GM12892 (cell line): ENCODE results near the gene TMIGD3.

Source experiments
- DNase-seq: peaks from one replicate; pipeline ENCODE4 v3.0.0; 2011; ENCODE audit not compliant: insufficient read length
- FAIRE-seq: peaks from 2 replicates; lab custom pipeline; 2011; peaks lifted over from hg19 to GRCh38; lab: Jason Lieb, UNC
- POLR2A ChIP-seq: IDR thresholded peaks from 2 replicates; pipeline ENCODE4 v1.6.1; 2011; ENCODE audit warnings: low read depth, low read length, control low read depth
- POLR2AphosphoS5 ChIP-seq: IDR thresholded peaks from 2 replicates; pipeline ENCODE4 v1.6.1; 2011; ENCODE audit warnings: low read depth, low read length, control low read depth
- TAF1 ChIP-seq: IDR thresholded peaks from 2 replicates; pipeline ENCODE4 v1.6.1; 2011; ENCODE audit warnings: low read depth, mild to moderate bottlenecking, control low read depth, low read length, borderline replicate concordance

TMIGD3 gene

GRCh38 chr1:111450185-111450584 is 53.2 kb downstream of the TMIGD3 start:
- no peak for FAIRE-seq
- TF ChIP-seq TAF1 (no peak), POLR2AphosphoS5 (no peak), POLR2A (no peak)

GRCh38 chr1:111449703-111450017 is 53.8 kb downstream of the TMIGD3 start:
- DNase-seq = no peak
- TF ChIP-seq POLR2A (no peak), TAF1 (no peak), POLR2AphosphoS5 (no peak)
- FAIRE-seq = no peak

More at GRCh38 chr1:111450185-111450584, 53.2 kb downstream of the TMIGD3 start:
- no peak for DNase-seq

DNA sequence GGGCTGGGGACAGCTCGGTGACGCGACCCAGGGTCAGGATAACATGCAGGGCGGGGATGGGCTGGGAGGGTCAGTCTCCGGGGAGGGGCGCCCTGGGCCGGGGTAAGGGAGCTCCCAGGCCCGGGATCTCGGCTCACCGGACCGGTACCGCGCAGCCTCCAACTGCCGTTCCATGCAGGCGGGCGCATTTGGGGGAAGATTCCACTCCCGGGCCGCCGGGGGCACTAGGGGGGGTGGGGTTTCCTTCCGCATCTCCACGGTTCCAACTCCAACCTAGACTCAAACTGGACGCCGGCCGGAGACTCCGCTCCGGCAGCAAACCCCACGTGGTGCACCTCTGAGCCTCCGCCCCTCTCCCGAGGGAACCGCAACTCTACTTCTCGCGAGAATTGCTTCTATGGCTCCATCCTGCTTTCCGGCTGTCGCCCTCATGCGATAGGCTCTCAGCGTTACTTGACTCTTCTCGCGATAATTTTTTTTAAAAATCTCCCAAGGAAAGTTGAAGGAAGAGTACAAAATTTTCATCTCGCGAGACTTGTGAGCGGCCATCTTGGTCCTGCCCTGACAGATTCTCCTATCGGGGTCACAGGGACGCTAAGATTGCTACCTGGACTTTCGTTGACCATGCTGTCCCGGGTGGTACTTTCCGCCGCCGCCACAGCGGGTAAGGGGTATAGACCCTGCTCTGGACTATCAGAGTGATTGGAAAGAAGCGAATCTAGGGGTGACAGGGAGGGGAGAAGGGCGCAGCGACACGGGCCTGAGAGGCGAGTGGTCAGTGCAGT is 54.3 kb downstream of the TMIGD3 start, which contains the start of the genes ATP5PB and WDR77:
Gene ATP5PB, plus strand, starts transcription at position 547 of the 785 bp plus-strand sequence. Its CDS starts 78 bp downstream, at position 625.
Gene WDR77, minus strand, starts transcription at position 339 of the 785 bp plus-strand sequence. Its CDS starts 87 bp downstream, at position 252.
- DNase-seq = peak; percentile 89
- FAIRE-seq = peak; percentile 94
- TF ChIP-seq TAF1 (peak; percentile 53; the same call in 1 of the 2 replicates), POLR2A (peak; percentile 77), POLR2AphosphoS5 (peak; percentile 68)

- DNase-seq (peak; percentile 9), FAIRE-seq (no peak)
- TF ChIP-seq POLR2AphosphoS5 (no peak), POLR2A (no peak), TAF1 (no peak)
Measured at GRCh38 chr1:111448482-111448917, 54.9 kb downstream of the TMIGD3 start.

GRCh38 chr1:111446967-111447892 is 56.2 kb downstream of the TMIGD3 start:
- FAIRE-seq (no peak), DNase-seq (no peak)
- no peak for TF ChIP-seq POLR2A
- no peak for TF ChIP-seq POLR2AphosphoS5
- TF ChIP-seq TAF1 = no peak

DNA sequence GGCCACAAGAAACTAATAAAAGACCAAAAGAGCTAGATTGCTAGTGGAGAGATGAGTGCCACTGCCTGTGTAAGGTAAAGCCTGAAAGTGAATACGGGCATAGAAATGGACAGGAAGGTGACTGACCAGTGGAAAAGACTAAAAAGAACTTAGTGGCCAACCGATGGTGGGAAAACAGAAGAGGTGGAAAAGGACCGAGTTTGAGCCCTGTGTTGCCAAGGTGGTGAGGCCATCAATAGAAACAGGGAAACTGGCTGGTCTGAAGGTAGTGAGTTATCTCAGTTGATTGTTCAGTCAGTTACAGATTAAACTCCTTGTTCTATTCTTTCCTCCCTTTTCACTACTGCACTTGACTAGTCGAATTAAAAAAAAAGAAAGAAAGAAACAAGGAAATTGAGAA is 56.9 kb downstream of the TMIGD3 start:
- no peak for FAIRE-seq
- TF ChIP-seq POLR2A (no peak), POLR2AphosphoS5 (no peak), TAF1 (no peak)
- DNase-seq = no peak

DNA sequence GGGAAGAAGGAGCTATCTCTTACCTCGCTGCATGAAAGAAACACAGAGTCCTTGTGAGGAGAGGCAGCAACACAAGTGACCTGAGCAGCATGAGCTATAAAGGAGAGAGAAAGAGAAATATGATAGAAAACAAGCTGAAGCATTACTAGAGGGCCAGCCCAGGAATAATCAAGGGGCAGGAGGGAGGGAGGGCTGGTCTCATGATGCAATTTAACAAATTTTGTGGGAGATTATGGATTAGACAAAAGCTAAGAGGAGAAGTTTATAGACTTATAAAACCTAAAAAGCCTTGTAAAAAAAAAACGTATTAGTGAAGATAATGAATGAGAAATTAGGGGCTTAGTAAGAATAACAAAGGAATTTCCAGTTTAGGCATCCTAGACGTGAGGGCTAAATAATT is 59.4 kb downstream of the TMIGD3 start:
- TF ChIP-seq POLR2A = no peak
- FAIRE-seq (no peak), DNase-seq (no peak)

GRCh38 chr1:111442457-111442856 is 61.0 kb downstream of the TMIGD3 start:
- no peak for FAIRE-seq
- no peak for DNase-seq
- TF ChIP-seq TAF1 (no peak), POLR2A (no peak), POLR2AphosphoS5 (no peak)

GRCh38 chr1:111441573-111442192 is 61.8 kb downstream of the TMIGD3 start:
- DNase-seq = no peak
- peak; percentile 24 for FAIRE-seq

GRCh38 chr1:111439461-111440351 is 63.7 kb downstream of the TMIGD3 start:
- FAIRE-seq (no peak), DNase-seq (no peak)
- TF ChIP-seq TAF1 = no peak
- no peak for TF ChIP-seq POLR2A
- no peak for TF ChIP-seq POLR2AphosphoS5

More at GRCh38 chr1:111441573-111442192, 61.8 kb downstream of the TMIGD3 start:
- no peak for TF ChIP-seq POLR2A
- TF ChIP-seq POLR2AphosphoS5 = no peak
- TF ChIP-seq TAF1 = no peak
